GM12874 (cell line): ENCODE data around the gene SDK2.

Experiments
- TF ChIP-seq, protein P1 (sequence below): IDR thresholded peaks from 2 replicates; pipeline ENCODE4 v1.5.1; 2011; ENCODE audit warnings: low read depth, mild to moderate bottlenecking, control low read depth, low read length, moderate library complexity; ENCODE audit not compliant: insufficient read depth

SDK2 gene

DNA sequence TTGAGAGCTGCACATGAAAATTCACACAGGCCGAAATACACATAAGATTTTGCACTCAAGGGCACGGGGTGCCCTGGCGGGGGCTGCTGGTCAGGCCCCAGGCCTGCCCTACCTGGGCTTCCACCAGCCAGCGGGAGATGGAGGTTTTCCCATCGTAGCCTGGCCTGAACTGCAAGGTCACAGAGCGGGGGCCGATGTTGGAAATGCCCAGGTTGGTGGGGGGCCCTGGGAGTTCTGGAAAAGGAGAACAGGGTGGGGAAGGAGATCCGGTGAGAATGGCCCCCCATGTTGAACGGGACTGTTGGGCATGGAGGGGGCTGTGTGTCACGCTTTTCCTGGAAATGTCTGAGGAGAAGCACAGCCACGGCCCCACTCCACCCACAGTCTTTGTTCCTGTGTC is 245.2 kb downstream of the SDK2 start:
- TF ChIP-seq, protein P1, sequence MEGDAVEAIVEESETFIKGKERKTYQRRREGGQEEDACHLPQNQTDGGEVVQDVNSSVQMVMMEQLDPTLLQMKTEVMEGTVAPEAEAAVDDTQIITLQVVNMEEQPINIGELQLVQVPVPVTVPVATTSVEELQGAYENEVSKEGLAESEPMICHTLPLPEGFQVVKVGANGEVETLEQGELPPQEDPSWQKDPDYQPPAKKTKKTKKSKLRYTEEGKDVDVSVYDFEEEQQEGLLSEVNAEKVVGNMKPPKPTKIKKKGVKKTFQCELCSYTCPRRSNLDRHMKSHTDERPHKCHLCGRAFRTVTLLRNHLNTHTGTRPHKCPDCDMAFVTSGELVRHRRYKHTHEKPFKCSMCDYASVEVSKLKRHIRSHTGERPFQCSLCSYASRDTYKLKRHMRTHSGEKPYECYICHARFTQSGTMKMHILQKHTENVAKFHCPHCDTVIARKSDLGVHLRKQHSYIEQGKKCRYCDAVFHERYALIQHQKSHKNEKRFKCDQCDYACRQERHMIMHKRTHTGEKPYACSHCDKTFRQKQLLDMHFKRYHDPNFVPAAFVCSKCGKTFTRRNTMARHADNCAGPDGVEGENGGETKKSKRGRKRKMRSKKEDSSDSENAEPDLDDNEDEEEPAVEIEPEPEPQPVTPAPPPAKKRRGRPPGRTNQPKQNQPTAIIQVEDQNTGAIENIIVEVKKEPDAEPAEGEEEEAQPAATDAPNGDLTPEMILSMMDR = no peak

- TF ChIP-seq, protein P1 = no peak
These were observed 246.2 kb downstream of the SDK2 start for GRCh38 chr17:73397856-73398540.

- TF ChIP-seq, protein P1 = no peak
These were observed 246.9 kb downstream of the SDK2 start for GRCh38 chr17:73397278-73397826.

GRCh38 chr17:73396431-73397277 is 247.6 kb downstream of the SDK2 start:
- TF ChIP-seq, protein P1 = no peak

GRCh38 chr17:73394512-73395450 is 249.5 kb downstream of the SDK2 start:
- TF ChIP-seq, protein P1 = no peak

DNA sequence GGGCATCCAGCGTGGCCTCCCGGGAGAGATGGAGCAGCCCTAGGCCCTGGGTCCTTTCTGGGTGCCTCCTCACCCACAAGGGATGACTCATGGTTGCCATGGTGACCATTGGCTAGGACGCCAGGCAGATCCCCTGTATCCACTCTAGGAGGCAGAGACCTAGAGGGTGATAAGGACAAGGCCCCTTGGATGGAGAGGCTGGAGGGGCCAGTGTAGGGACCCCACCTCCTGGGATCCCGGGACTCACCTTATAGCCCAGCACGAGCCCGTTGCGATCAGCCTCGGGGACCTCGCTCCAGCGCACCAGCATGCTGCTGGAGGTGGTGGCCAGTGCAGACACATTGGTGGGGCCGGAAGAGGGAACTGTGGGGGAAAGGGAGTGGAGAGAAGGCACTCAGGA is 250.3 kb downstream of the SDK2 start:
- TF ChIP-seq, protein P1 = no peak
